GM21381 (cell line): ENCODE data around the gene PAX4.
A peak's percentile ranks its signal among the peaks of the same experiment; 100 is the strongest.

ENCODE experiments used
- ATAC-seq: cut with Tn5 transposase; IDR thresholded peaks from one replicate; pipeline ENCODE4 v1.9.1; 2021; ENCODE audit warnings: mild to moderate bottlenecking, moderate library complexity; ENCODE audit not compliant: unreplicated experiment

The PAX4 gene, protein sequence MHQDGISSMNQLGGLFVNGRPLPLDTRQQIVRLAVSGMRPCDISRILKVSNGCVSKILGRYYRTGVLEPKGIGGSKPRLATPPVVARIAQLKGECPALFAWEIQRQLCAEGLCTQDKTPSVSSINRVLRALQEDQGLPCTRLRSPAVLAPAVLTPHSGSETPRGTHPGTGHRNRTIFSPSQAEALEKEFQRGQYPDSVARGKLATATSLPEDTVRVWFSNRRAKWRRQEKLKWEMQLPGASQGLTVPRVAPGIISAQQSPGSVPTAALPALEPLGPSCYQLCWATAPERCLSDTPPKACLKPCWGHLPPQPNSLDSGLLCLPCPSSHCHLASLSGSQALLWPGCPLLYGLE

DNA sequence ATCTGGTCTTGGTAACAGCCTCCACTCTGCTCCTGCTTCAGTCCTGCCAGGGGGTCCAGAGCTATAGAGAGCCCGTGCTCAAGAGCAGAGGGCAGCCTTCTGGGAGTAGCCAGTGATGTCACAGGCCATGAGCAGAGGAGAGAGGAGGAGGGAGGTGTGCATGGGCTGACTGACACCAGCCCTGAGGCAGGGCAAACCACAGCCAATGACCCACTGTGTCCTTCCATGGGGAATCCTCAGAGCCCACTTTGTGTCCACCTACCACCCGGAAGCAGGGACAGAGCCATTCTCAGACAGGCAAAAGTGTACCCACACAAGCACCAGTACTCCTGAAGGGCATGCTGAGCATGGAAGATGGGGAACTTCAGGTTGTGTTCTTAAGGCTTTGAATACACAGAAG is at the start of gene PAX4:
Gene PAX4, minus strand, starts transcription at position 101 of the 400 bp plus-strand sequence. CDS start 2,214 bp downstream, outside the sequence.
- ATAC-seq, result no peak

DNA sequence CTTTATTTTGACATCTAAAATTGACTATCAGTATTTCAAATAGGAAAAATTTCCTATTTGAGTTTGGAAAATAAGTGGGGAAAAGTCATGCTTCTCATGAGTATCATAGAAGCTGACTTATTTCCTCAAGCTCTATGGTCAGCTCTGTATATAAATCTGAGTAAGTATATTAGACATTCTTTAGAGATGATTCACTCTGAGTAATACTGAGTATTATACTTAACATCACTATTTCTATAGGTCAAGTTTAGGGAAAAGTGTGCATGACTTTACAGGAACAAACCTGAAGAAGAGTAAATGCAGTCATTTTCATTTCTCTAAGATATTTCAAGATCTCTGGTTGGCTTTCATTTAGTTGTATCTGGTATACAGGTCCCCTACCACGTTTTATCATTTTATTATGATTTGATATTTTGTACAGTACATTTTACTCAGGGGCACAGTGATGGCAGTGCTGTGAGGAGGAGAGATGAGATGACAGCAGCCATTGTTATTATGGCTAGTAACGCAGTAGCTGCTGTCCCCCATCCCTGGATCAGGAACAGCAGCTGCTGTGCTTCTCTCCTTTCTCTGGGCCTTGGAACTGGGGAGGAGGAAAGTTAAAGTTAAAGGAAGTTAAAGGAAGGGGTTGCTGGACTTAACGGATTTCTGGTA is 49.2 kb upstream of the PAX4 start:
- ATAC-seq, result no peak

DNA sequence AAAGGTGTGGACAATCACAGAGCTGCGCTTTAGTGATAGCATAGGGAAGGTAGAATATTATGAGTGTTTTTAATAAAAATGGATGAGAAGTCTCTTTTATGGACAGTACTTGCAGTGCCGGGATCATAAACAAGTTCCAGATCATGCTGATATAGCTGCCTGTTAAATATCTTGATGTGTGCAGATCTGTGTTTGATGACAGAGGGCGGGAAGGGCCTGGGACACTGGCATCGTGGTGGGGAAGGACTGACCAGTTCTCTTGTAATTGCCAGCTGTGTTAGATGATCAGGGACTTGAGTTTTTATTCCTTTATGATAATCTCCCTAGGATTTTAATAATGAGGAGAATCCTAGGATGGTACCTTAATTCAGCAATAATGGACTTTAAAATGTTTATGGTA is 48.7 kb upstream of the PAX4 start:
- no peak for ATAC-seq

DNA sequence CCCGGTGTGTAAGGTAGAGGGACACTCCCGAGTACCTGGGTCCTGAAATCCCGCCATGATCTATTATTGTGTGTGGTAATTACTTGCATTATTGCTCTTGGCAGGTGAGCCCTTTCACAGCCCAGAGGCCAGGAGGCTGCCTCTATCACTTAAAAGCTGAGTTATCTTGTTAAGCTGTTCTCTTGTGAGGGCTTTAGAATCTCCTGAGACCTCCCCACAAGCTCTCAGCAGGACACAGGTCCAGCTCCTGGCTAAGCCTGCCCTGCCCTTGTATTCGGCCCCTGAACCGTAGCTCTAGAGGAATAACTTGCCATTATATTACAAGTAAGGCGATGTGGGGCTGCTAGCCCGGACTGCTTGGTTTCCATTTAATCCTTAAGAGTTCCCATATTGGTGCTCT is 48.0 kb upstream of the PAX4 start:
- no peak for ATAC-seq

DNA sequence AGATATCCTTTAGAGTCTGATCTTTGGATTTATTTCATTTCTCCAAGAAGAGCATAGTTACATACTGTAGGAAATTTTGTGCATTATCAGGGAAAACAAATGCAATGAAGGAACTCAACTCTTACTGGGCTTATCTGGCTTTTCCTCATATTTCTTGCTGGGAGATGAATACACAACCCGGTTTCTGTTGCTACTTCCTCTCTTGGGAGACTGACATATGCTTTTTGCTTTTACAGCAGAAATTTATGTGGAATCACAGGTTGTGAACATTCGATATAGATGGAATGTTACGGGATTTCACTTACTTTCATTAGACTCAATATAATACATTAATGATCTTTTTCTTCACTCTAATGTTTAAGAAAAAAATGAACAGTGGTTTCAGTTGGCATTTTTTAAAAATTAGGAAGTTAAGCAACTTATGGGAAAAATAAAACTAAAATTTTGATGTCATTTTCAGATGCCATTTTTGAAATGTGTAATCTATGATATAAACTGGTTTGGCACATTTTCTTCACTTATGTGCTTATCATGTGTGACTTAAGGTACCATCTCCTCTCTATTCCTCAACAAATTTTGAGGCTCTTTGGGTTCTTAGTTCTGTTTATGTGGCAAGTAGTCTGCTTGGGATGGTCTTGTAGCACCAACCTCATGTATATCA is 41.2 kb upstream of the PAX4 start:
- ATAC-seq, result no peak

DNA sequence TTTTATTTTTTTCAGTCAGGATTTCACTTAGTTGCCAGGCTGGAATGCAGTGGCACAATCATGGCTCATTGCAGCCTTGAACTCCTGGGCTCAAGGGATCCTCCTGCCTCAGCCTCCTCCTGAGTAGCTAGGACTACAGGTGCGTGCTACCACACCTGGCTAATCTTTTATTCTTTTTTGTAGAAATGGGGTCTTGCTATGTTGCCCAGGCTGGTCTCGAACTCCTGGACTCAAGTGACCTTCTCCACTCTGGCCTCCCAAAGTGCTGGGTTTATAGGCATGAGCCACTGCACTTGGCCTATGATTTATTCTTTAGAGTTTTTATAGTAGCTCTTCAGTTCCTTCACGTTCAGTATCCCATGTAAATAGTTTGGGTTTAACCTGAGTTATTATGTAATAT is 39.6 kb upstream of the PAX4 start:
- no peak for ATAC-seq

DNA sequence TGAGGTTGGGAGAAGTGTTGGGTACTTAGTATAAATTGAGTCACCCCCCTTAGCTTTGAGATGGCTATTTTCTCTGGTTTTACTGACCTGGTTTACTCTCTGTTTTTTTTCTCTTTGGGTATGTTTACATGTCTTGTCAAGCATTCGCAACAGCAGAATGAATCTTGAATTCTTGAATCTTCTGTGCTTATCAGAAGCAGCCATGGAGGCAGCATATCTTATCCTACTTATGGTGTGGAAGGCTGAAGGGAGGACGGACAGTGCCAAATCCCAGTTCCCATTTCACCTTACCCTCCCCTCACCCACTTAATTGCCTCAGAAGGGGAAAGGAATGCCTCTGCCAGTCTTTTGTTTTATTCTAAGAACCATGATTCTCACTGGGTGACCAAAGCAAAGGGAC is 37.8 kb upstream of the PAX4 start:
- ATAC-seq, result no peak

DNA sequence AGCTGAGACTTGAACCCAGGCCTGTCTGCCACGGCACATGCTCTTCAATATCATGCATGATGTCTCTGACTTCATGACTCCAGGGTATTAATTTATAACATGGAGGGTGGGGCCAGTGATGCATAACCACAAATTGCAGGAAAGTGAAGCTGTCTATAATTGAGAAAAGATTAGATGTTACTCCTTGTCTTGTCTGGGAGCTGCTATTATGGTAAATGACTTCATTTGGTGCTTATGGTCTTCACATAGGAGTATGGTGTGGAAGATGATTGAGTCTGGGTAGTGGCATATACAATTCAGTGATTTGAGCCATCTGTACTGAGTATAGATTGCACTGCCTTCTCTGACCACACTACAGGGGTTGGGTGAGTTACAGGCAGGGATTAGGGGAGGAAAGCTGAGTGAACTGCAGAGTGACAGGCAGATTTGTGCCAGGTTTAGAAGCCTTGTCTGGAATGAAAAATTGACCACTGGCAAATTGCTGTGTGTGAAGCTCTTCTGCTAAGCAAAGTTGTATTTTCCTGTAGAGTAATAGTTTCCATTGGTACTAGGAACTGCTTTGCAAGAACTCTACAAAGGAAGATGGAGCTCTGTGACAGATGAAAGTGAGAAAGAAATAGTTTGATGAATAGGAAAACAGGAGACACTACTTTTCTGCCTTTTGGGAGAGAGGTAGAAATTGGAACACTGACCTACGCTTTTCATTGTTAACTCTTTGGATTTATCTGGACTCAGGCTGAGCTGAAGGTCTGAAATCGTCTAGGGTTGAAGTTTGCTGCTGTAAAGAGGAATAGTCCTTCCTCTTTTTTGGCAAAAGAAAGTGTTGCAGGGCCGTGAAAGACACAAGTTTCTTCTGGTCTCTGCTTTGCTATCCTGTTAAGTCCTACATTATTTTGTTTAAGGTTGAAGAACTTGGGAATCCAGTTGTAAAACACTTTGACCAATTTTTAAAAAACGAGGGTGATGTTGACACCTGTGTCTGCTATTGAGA is 36.8 kb upstream of the PAX4 start:
- ATAC-seq, result no peak

DNA sequence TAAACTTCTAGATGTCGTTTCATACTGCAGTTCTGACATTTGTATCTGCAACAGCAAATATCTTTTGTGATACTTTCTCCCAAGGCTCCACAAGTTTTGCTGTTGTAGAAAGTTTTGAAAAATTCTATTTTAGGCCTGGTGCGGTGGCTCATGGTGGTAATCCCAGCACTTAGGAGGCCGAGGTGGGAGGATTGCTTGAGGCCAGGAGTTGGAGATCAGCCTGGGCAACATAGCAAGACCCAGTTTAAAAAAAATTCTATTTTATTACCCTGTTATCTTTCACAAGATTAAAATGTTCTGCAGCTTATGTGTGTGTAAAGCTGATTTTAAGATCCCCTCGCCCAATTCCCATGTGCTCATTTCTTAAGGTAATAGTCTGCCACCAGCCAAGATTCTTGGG is 35.5 kb upstream of the PAX4 start:
- no peak for ATAC-seq

DNA sequence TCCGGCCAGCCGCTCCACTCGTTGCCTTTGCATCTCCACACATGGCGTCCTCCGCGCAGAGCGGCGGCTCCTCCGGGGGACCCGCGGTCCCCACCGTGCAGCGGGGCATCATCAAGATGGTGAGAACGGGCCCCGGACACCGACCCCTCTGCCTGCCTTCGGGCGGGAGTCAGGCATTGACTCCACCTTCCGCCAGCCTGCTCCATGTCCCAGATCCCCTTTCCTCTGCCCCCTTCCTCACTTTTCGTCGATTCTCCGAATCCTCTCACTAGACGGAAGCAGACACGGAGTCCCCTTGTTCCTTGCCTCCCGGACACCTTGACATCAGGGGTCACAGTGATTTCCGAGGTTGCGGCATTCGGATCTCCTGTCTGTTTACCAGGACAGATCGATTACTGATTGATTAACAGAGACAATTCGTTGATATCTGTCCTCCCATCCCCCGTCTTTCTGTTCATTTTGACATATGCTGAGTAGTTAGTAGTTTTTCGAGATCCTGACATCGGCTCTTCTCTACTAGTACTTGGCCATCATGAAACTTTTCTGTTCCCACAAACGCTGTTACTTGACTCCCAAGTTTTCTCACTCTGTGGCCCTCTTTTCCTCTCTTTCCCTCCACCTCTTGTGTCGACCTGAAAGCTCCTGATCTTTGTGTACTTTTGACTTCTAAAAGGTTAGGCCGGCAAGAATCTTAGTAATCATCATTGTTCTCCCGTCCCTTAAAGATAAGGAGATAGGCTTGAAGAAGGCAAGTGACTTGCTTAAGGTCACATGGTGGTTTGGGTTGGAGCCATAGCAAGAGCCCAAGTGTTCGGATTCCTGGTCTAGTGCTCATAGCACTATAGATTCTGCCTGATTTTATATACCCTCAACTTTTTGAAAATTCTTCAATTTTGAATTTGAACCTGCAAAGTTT is 34.6 kb upstream of the PAX4 start:
- no peak for ATAC-seq

DNA sequence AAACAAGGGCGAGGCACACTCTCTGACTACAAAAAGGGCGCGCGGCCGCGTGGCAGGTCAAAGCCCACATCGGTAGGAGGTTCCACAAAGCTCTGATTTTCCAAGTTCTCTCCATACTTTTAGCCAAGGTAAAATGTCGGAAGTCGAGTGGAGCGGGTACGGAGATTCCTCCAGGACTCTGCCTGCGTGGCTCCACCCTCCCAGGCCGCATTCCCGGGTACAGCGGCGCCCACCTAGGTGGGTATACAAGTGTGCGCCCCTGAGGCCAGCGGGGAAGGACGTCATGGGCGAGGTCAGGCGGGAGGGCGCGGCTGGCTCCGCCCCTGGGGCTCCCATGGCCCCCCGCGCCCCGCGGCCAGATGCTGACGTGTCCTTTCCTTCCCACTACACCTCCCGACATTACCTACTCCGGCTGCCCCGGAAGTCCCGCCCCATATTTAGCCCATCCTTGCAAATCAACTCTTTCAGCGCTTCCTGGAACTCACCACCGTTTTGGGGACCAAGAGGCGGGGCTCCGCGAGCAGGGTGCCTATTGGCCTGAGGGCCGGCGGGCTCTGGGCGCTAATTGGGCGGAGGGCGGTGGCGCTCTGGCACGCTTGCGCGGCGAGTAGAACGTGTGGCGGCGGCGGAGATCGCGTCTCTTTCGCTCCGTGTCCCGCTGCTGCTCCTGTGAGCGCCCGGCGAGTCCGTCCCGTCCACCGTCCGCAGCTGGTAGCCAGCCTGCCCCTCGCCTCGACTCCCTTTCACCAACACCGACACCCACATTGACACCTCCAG is 33.8 kb upstream of the PAX4 start, which contains the start of gene SND1:
Gene SND1, plus strand, starts transcription at position 639 of the 777 bp plus-strand sequence. CDS start 180 bp downstream, outside the sequence.
- peak; percentile 92 for ATAC-seq

DNA sequence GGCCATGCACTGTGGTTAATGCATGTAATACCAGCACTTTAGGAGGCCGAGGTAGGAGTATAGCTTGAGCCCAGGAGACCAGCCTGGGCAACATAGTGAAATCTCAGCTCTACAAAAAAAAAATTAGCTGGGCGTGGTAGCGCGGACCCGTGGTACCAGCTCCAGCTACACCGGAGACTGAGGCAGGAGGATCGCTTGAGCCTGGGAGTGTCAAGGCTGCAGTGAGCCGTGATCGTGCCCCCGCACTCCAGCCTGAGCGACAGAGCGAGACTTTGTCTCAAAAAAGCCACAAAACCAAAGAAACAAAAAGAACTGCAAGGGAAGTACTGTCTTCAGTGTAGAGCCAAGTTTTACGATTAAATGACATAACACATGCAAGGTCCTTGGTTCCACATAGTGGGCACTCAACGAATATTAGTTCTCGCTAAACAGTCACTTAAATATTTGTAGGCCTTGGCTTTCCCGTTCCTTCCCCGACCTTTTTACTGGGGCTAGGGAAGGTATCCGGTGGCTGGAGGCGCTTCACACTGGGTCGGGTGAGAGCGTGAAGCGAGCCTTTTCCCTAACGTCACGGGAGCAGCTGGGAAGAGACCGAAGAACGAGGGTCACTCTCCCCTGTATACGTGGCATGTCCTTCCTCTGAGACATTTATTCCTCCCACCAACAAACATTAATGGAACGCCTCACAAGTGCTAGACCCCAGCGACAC is 33.1 kb upstream of the PAX4 start:
- ATAC-seq, result no peak

DNA sequence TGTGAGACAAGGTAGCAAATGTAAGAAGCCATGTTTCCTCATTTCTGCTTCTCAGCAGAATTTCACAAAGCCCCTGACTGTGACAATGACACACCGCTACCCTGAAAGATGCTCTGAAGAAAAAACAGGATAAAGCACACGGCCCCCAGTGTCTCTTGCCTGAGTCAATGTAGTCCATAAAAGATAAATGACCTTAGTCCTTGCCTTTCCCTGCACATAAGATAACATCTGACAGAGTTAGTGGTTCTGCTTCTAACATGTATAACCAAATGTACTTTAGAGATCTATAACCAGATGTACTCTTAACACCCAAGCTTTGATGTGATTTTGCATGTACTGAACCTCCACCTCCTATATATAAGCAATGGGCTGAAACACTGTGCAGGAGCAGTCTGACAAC is 31.0 kb upstream of the PAX4 start:
- ATAC-seq, result no peak

DNA sequence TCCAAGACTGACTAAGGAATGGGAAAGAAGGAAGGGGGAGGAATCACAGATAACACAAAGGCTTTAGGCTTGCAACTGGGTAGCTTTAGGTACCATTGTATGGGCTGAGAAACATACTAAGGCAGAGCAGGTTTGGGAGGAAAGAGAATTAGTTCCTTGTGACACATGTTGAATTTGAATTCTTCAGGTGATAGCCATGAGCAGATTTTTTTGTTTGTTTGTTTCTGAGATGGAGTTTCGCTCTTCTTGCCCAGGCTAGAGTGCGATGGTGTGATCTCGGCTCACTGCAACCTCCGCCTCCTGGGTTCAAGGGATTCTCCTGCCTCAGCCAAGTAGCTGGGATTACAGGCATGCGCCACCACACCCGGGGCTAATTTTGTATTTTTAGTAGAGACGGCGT is 29.7 kb upstream of the PAX4 start:
- no peak for ATAC-seq

DNA sequence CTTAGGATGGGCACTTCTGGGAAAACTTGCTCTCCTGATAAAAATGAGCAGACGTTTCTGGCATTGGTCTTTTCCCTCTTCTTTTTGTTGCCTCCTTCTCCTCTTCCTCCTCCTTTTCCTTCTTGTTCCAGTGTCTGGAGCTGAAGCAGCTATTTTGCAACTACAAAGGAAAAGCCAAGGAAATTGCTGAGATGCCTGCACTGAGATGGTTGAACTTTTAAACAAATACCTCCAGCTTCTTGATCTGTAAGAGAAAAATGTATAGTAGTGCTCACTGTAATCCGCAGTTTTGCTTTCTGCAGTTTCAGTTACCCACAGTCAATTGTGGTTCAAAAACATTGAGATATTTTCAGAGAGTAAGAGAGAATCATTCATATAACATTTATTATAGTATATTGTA is 26.5 kb upstream of the PAX4 start:
- ATAC-seq, result no peak

DNA sequence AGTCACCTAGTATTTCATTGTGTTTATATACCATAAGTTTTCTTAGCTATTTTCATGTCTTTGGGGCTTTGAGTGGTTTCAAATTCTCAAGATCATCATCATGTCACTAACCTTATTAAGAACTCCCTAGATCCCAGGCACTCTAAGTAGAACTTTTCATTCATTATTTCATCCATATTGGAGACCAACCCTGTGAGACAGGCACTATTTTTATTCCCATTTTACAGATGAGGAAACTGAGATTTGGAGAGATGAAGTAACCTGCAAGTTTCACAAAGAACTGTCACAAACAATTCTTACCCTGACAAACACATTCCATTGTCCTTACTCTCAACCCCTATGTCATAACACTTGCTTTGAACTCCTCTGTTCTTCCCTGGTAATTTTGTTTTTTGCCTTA is 20.3 kb upstream of the PAX4 start:
- ATAC-seq, result no peak

DNA sequence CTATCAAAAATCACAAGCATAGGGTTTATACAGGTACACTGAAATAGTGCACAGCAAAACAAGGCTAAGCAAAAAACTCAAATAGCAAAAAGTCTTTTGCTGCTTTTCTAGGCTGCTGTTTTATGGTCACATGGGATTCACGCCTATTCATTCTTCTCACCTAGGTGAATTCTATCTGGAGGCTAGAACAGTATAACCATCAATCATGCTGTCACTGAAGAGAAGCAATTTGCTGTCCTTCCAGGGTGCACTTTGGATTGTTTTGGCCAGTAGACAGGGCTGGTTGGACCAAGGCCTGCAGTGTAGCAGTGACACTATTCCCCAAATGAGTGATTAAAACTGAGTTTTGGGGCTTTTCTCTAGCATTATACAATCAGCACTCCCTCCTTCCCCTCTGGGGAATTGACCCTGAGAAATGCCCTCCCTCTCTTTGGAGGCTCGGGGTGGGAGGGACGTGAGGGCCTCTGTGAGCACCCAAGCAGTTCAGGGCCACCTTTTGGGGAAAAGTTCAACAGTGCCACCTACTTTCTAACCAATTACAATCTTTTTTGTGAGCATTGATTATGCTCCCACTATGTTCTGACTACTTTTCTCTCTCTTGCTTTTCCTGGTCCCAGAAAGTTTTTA is 17.8 kb upstream of the PAX4 start:
- ATAC-seq, result no peak
